22Rv1 (cell line): ENCODE measurements around the gene FLNB.

ENCODE experiments used
- ZFX ChIP-seq: fragments of 450-650 bp; IDR thresholded peaks from 2 replicates; pipeline ENCODE4 v1.6.1; 2017; ENCODE audit warnings: antibody characterized with exemption, borderline replicate concordance
- TF ChIP-seq, protein P1 (sequence below): fragments of 450-650 bp; IDR thresholded peaks from 2 replicates; pipeline ENCODE4 v1.5.1; 2017; ENCODE audit warnings: mild to moderate bottlenecking

DNA sequence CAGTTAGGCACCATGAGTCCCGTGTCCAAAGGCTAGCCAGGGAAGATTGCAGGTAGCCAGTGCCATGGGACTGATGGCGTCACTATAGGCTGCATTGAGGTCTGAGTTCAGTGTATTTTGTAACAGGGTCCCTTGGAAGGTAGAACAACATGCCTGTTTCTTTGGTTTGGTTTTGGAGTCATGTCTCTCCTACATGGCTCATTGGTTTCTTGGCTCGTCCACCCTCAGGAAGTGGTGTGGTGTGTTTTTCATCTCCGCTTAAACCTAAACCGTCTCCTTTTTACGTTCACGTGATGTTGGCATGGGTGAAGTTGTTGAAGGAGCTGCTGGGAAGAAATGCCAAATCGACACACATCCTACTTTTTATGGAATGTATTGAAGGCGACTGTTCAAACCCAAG, 71.6 kb downstream of the FLNB start:
- TF ChIP-seq, protein P1, sequence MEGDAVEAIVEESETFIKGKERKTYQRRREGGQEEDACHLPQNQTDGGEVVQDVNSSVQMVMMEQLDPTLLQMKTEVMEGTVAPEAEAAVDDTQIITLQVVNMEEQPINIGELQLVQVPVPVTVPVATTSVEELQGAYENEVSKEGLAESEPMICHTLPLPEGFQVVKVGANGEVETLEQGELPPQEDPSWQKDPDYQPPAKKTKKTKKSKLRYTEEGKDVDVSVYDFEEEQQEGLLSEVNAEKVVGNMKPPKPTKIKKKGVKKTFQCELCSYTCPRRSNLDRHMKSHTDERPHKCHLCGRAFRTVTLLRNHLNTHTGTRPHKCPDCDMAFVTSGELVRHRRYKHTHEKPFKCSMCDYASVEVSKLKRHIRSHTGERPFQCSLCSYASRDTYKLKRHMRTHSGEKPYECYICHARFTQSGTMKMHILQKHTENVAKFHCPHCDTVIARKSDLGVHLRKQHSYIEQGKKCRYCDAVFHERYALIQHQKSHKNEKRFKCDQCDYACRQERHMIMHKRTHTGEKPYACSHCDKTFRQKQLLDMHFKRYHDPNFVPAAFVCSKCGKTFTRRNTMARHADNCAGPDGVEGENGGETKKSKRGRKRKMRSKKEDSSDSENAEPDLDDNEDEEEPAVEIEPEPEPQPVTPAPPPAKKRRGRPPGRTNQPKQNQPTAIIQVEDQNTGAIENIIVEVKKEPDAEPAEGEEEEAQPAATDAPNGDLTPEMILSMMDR = no peak
- TF ChIP-seq ZFX = no peak
